Measurements from ENCODE around the gene GSG1.
"Not testable (repeated sequence)": the region's sequence is repeated elsewhere in the genome, so short reads cannot be mapped to it uniquely, and the experiment has no call there.

The GSG1 gene

GRCh38 chr12:13088496-13088895 is 15.0 kb downstream of the GSG1 start:
- no peak overlapping the region for H3K4me3 ChIP-seq (ENCODE audit: low read depth, low read length)
- TF ChIP-seq CTCF (IDR thresholded peaks at IDR 0.05; ENCODE audit: insufficient read depth, low read depth, low read length, missing control alignments): no peak
- DNase-seq (ENCODE audit: low read depth): no peak

- no peak for DNase-seq (ENCODE audit: low read depth)
These were observed 15.7 kb downstream of the GSG1 start for GRCh38 chr12:13087766-13088165.

GRCh38 chr12:13085968-13086686 is 17.3 kb downstream of the GSG1 start:
- TF ChIP-seq CTCF (IDR thresholded peaks at IDR 0.05; ENCODE audit: insufficient read depth, low read depth, low read length, missing control alignments): no peak
- no peak for DNase-seq (ENCODE audit: low read depth)
- no peak overlapping the region for H3K4me3 ChIP-seq (ENCODE audit: low read depth, low read length)

More at GRCh38 chr12:13087766-13088165, 15.7 kb downstream of the GSG1 start:
- no peak for TF ChIP-seq CTCF (IDR thresholded peaks at IDR 0.05; ENCODE audit: insufficient read depth, low read depth, low read length, missing control alignments)
- no peak overlapping the region for H3K4me3 ChIP-seq (ENCODE audit: low read depth, low read length)

GRCh38 chr12:13084898-13085640 is 18.4 kb downstream of the GSG1 start:
- no peak for DNase-seq (ENCODE audit: low read depth)
- no peak overlapping the region for H3K4me3 ChIP-seq (ENCODE audit: low read depth, low read length)
- no peak for TF ChIP-seq CTCF (IDR thresholded peaks at IDR 0.05; ENCODE audit: insufficient read depth, low read depth, low read length, missing control alignments)

- not testable (repeated sequence) for H3K4me3 ChIP-seq (ENCODE audit: low read depth, low read length); DNase-seq (ENCODE audit: low read depth)
These were observed 19.8 kb downstream of the GSG1 start for GRCh38 chr12:13083638-13084037.

- no peak for DNase-seq (ENCODE audit: low read depth)
- H3K4me3 ChIP-seq (ENCODE audit: low read depth, low read length): no peak overlapping the region
- no peak for TF ChIP-seq CTCF (IDR thresholded peaks at IDR 0.05; ENCODE audit: insufficient read depth, low read depth, low read length, missing control alignments)
These were observed 20.6 kb downstream of the GSG1 start for GRCh38 chr12:13082861-13083260.

- no peak for TF ChIP-seq CTCF (IDR thresholded peaks at IDR 0.05; ENCODE audit: insufficient read depth, low read depth, low read length, missing control alignments)
- no peak overlapping the region for H3K4me3 ChIP-seq (ENCODE audit: low read depth, low read length)
- DNase-seq (ENCODE audit: low read depth): no peak
These were observed 23.2 kb downstream of the GSG1 start for GRCh38 chr12:13080266-13080665.
